ENCODE data around the gene NOP10.

The NOP10 gene

DNA sequence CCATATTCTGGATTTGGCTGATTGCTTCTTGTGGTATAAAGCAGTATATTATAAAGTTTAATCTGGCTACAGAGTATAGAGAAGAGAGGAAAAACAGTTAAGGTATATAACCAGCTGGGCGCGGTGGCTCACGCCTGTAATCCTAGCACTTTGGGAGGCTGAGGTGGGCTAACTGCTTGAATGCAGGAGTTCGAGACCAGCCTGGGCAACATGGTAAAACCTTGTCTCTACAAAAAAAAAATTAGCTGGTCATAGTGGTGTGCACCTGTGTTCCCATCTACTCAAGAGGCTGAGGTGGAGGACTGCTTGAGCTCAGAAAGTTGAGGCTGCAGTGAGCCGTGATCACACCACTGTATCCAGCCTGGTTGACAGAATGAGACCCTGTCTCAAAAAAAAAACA is 12.7 kb downstream of the NOP10 start:
- H3K9me3 Mint-ChIP-seq, result no peaks in the 10 kb centered on the region
- TF ChIP-seq, protein P1, sequence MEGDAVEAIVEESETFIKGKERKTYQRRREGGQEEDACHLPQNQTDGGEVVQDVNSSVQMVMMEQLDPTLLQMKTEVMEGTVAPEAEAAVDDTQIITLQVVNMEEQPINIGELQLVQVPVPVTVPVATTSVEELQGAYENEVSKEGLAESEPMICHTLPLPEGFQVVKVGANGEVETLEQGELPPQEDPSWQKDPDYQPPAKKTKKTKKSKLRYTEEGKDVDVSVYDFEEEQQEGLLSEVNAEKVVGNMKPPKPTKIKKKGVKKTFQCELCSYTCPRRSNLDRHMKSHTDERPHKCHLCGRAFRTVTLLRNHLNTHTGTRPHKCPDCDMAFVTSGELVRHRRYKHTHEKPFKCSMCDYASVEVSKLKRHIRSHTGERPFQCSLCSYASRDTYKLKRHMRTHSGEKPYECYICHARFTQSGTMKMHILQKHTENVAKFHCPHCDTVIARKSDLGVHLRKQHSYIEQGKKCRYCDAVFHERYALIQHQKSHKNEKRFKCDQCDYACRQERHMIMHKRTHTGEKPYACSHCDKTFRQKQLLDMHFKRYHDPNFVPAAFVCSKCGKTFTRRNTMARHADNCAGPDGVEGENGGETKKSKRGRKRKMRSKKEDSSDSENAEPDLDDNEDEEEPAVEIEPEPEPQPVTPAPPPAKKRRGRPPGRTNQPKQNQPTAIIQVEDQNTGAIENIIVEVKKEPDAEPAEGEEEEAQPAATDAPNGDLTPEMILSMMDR (IDR thresholded peaks at IDR 0.05), result no peak
- H3K36me3 Mint-ChIP-seq (ENCODE audit: low read depth), result no peaks in the 10 kb centered on the region
- peaks cover 8% of the 10 kb centered on the region for H3K27me3 Mint-ChIP-seq (ENCODE audit: low read depth, poor library complexity)
- no peak overlapping the region for H3K27ac Mint-ChIP-seq
- no peak overlapping the region for H3K4me3 Mint-ChIP-seq
- DNase-seq, result no peak
- H3K4me1 Mint-ChIP-seq, result peaks cover 27% of the 10 kb centered on the region

DNA sequence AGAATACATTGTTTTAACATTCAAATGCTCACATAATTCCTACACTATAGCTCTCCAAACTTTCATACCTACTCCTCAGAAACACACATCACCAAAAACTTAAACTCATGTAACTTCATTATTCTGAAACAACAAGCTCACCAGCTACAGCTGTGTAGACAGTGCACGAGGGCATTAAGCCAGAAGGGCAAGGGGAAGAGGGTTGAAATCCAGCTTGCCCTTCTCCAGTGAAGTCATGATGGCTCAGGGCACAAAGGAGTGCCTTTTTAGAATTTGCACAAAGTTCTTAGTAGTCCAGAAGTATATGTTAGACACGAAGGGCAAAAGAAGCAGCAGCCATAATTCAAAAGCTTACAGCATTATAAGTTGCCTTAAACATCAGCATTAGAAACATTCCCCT is 13.9 kb downstream of the NOP10 start:
- H3K27ac Mint-ChIP-seq, result no peak overlapping the region
- no peaks in the 10 kb centered on the region for H3K36me3 Mint-ChIP-seq (ENCODE audit: low read depth)
- DNase-seq, result no peak
- no peaks in the 10 kb centered on the region for H3K9me3 Mint-ChIP-seq
- H3K4me1 Mint-ChIP-seq, result peaks cover 17% of the 10 kb centered on the region
- H3K27me3 Mint-ChIP-seq (ENCODE audit: low read depth, poor library complexity), result peaks cover 3% of the 10 kb centered on the region
- TF ChIP-seq, protein P1 (IDR thresholded peaks at IDR 0.05), result no peak
- no peak overlapping the region for H3K4me3 Mint-ChIP-seq

DNA sequence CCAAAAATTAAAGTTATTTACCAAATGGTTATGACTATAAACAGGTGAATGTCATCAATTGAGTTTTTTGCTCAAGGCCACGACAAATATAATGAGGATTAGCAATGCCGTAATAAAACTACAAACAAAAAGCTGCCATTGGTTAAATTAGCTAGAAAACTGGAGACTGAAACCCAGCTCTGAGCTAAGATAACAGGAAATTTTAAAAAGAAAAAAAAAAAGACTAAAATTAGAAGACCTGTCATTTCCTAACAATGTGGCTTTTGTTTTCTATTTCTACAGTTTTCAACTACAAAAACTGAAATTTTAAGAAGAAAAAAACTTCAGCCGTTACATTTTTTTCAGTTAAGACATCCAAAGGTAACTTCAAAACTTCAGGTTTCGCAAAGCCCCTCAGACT is 15.0 kb downstream of the NOP10 start:
- Mint-ChIP-seq H3K27ac (no peak overlapping the region), H3K27me3 (ENCODE audit: low read depth, poor library complexity) (no peaks in the 10 kb centered on the region)

DNA sequence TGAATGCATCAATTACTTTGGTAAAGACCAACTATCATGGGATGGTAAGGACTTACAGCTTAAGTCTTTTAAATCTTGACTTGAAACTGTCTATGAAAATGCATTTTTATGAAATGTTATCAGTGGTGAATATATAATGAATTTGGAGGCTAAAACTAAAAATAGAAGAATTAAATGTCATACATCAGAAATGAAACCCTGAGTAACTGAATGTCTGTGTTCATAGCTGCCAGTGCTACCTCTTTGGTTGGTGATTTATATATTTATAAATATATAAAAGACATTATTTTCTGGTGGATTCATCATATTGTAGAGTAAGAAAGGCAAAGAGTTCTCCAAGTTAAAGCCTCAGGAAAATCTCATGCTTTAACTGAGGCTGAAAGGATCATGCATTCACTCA is 17.6 kb downstream of the NOP10 start:
- H3K27ac Mint-ChIP-seq, result no peak overlapping the region
- H3K4me3 Mint-ChIP-seq, result no peak overlapping the region
- TF ChIP-seq, protein P1 (IDR thresholded peaks at IDR 0.05), result no peak
- H3K9me3 Mint-ChIP-seq, result peaks cover 8% of the 10 kb centered on the region
- DNase-seq, result no peak
- peaks cover 8% of the 10 kb centered on the region for H3K36me3 Mint-ChIP-seq (ENCODE audit: low read depth)
- H3K27me3 Mint-ChIP-seq (ENCODE audit: low read depth, poor library complexity), result peaks cover 5% of the 10 kb centered on the region
- H3K4me1 Mint-ChIP-seq, result peaks cover 6% of the 10 kb centered on the region

More for the DNA sequence above, 15.0 kb downstream of the NOP10 start:
- DNase-seq, result no peak
- TF ChIP-seq, protein P1 (IDR thresholded peaks at IDR 0.05), result no peak
- H3K4me3 Mint-ChIP-seq, result no peak overlapping the region
- H3K9me3 Mint-ChIP-seq, result peaks cover 3% of the 10 kb centered on the region
- peaks cover 8% of the 10 kb centered on the region for H3K4me1 Mint-ChIP-seq
- peaks cover 3% of the 10 kb centered on the region for H3K36me3 Mint-ChIP-seq (ENCODE audit: low read depth)

DNA sequence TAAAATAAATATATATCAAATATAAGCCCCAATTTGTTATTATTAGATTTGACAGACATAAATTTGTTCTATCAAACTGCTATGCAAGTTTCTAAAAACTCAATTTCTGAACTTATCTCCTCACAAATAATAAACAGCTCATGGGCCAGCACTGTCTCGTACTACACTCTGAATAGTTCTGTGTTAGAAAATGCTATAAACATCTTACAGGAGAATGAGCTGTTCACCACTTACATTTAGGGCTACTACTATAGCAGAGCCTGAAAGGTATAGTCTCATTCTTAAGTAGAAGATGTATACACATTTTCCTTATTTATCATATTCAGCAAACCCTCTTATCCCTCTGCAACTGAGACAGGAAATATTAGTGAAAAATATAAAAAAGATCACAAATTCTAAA is 18.0 kb downstream of the NOP10 start:
- no peak overlapping the region for H3K4me3 Mint-ChIP-seq
- H3K9me3 Mint-ChIP-seq, result peaks cover 8% of the 10 kb centered on the region
- no peak for DNase-seq
- no peak overlapping the region for H3K27ac Mint-ChIP-seq
- TF ChIP-seq, protein P1 (IDR thresholded peaks at IDR 0.05), result no peak
- H3K36me3 Mint-ChIP-seq (ENCODE audit: low read depth), result peaks cover 8% of the 10 kb centered on the region
- H3K27me3 Mint-ChIP-seq (ENCODE audit: low read depth, poor library complexity), result peaks cover 5% of the 10 kb centered on the region
- peaks cover 10% of the 10 kb centered on the region for H3K4me1 Mint-ChIP-seq

DNA sequence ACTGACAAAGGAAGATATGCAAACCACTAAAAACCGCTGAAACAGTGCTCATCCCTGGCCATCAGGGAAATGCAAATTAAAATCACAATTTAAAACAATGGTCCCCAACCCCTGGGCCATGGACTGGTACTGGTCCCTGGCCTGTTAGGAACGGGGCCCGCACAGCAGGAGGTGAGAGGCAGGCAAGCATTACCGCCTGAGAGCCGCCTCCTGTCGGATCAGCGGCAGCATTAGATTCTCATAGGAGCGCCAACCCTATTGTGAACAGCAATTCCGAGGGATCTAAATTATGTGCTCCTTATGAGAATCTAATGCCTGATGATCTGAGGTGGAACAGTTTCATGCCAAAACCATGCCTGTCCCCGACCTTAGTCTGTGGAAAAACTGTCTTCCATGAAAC is 19.7 kb downstream of the NOP10 start:
- Mint-ChIP-seq H3K4me1 (peaks cover 26% of the 10 kb centered on the region), H3K4me3 (no peak overlapping the region), H3K9me3 (peaks cover 8% of the 10 kb centered on the region), H3K27ac (no peak overlapping the region), H3K27me3 (ENCODE audit: low read depth, poor library complexity) (peaks cover 8% of the 10 kb centered on the region), H3K36me3 (ENCODE audit: low read depth) (peaks cover 8% of the 10 kb centered on the region)
- TF ChIP-seq, protein P1 (IDR thresholded peaks at IDR 0.05), result no peak
- DNase-seq, result no peak

Data from nephron progenitor cell (in vitro differentiated cells).